Kidney (tissue), 14 donors: ENCODE measurements around the gene SPG21. TPM values are rescaled to one million over a fixed set of nuclear protein-coding genes. Genes with fewer than 3 reads are reported as not detected.

Experiments used
- DNase-seq, 5 donors: peaks; one replicate each; pipeline ENCODE4 v3.0.0-alpha.2; 2013 to 2020
- FAIRE-seq: peaks from 2 replicates; lab custom pipeline; 2012; peaks lifted over from hg19 to GRCh38; lab: Jason Lieb, UNC
- H3K27ac ChIP-seq, 2 donors: one replicate each; pipeline ENCODE4 v1.7.0; 2013; ENCODE audit warnings: low read depth in 2 of 2, low read length in 2 of 2, inconsistent platforms in 1 of 2
- H3K27me3 ChIP-seq: one replicate; pipeline ENCODE4 v1.7.1; 2013; ENCODE audit warnings: low read length, inconsistent platforms; ENCODE audit not compliant: control insufficient read depth, insufficient read depth
- H3K36me3 ChIP-seq, 3 donors: one replicate each; pipeline versions ENCODE4 v1.7.0 to v1.7.1; 2013; ENCODE audit warnings: low read length in 3 of 3, control low read depth in 1 of 3, inconsistent platforms in 1 of 3; ENCODE audit not compliant: insufficient read depth in 3 of 3, control insufficient read depth in 2 of 3
- H3K4me1 ChIP-seq, 3 donors: one replicate each; pipeline versions ENCODE4 v1.7.0 to v1.7.1; 2013; ENCODE audit warnings: low read length in 3 of 3, inconsistent platforms in 1 of 3, low read depth in 1 of 3; ENCODE audit not compliant: control insufficient read depth in 2 of 3, insufficient read depth in 2 of 3
- H3K4me3 ChIP-seq, 3 donors: one replicate each; pipeline versions ENCODE4 v1.7.0 to v1.8.1; 2013; ENCODE audit warnings: low read length in 3 of 3, control low read depth in 1 of 3, inconsistent platforms in 1 of 3
- H3K9ac ChIP-seq, 3 donors: one replicate each; pipeline versions ENCODE4 v1.7.0 to v1.7.1; 2013; ENCODE audit warnings: low read length in 3 of 3, control low read depth in 1 of 3, inconsistent platforms in 1 of 3
- H3K9me3 ChIP-seq, 3 donors: one replicate each; pipeline versions ENCODE4 v1.7.0 to v1.7.1; 2013; ENCODE audit warnings: low read length in 3 of 3, control low read depth in 1 of 3, inconsistent platforms in 1 of 3; ENCODE audit not compliant: control insufficient read depth in 2 of 3, insufficient read depth in 1 of 3
- CTCF ChIP-seq: IDR thresholded peaks from 3 replicates; pipeline ENCODE4 v1.5.1; 2012; ENCODE audit warnings: mild to moderate bottlenecking, moderate library complexity, borderline replicate concordance; ENCODE audit not compliant: insufficient read depth; ENCODE audit errors: extremely low read depth
- intact Hi-C: fragments of 100-400 bp; cut with DNase I; formaldehyde crosslinking; loops from one replicate; pipeline ENCODE4 v1.11.1; 2022
- polyA plus RNA-seq: library from polyadenylated mRNA; stranded (reverse); fragments of 350-450 nt; fragmentation: Illumina TruSeq; extraction: RNeasy Lipid Tissue Mini Kit (QIAGEN cat#74804); gene quantifications from one replicate; pipeline ENCODE4 v1.2.3, GENCODE V29; 2014; ENCODE audit warnings: low read depth, low replicate concordance; ENCODE audit not compliant: insufficient read depth
- total RNA-seq: library from RNA; stranded (reverse); fragmentation: NEBNext Ultra II Directional; extraction: Animal tissue kit (Norgen Biotek cat#: 25700); gene quantifications from one replicate; pipeline ENCODE4 v1.2.1, GENCODE V29; 2021
- donor health status: control.
- donor health status: control.
- donor health status: control.
- donor health status: control.
- donor health status: control.
- donor health status: DM: yes; HTN: yes; CAD: no.
- donor health status: Normal renal cell carcinoma (clear cell type).

Gene SPG21
- total and polyA plus RNA-seq, 2 donors from 2014 or later, result 82.8 to 115 TPM

GRCh38 chr15:64948916-64949315 lies 40.8 kb downstream of the SPG21 start:
- Histone ChIP-seq H3K27me3 (no peaks in the 10 kb centered on the region), H3K9ac (no peak overlapping the region), H3K4me1 (no peaks in the 10 kb centered on the region), H3K36me3 (no peaks in the 10 kb centered on the region), H3K27ac (no peak overlapping the region), H3K4me3 (no peak overlapping the region), H3K9me3 (no peaks in the 10 kb centered on the region)
- DNase-seq (no peak), FAIRE-seq (no peak)
- no peak for TF ChIP-seq CTCF
- intact Hi-C loops, result no loop called here

- no peaks in the 10 kb centered on the region for H3K4me1 ChIP-seq
- no peaks in the 10 kb centered on the region for H3K9me3 ChIP-seq
- no peaks in the 10 kb centered on the region for H3K27me3 ChIP-seq
- no peak overlapping the region for H3K9ac ChIP-seq
- intact Hi-C loops, result no loop called here
- TF ChIP-seq CTCF, result no peak
- DNase-seq, result no peak
- FAIRE-seq, result no peak
- H3K36me3 ChIP-seq, result no peaks in the 10 kb centered on the region
- H3K27ac ChIP-seq, result no peak overlapping the region
- H3K4me3 ChIP-seq, result no peak overlapping the region
Observed at GRCh38 chr15:64947211-64947610, 42.5 kb downstream of the SPG21 start.

GRCh38 chr15:64944961-64945360 lies 44.8 kb downstream of the SPG21 start:
- intact Hi-C loops, result no loop called here
- Histone ChIP-seq H3K36me3 (no peaks in the 10 kb centered on the region), H3K9ac (no peak overlapping the region), H3K4me1 (no peaks in the 10 kb centered on the region), H3K27me3 (no peaks in the 10 kb centered on the region), H3K4me3 (no peak overlapping the region), H3K9me3 (no peaks in the 10 kb centered on the region), H3K27ac (no peak overlapping the region)
- no peak for FAIRE-seq
- no peak for TF ChIP-seq CTCF
- no peak for DNase-seq
